Measurements from ENCODE around the gene CEP112.

GRCh38 chr17:65617496-65617895, 574.4 kb downstream of the CEP112 start:
- TF ChIP-seq, protein P1, sequence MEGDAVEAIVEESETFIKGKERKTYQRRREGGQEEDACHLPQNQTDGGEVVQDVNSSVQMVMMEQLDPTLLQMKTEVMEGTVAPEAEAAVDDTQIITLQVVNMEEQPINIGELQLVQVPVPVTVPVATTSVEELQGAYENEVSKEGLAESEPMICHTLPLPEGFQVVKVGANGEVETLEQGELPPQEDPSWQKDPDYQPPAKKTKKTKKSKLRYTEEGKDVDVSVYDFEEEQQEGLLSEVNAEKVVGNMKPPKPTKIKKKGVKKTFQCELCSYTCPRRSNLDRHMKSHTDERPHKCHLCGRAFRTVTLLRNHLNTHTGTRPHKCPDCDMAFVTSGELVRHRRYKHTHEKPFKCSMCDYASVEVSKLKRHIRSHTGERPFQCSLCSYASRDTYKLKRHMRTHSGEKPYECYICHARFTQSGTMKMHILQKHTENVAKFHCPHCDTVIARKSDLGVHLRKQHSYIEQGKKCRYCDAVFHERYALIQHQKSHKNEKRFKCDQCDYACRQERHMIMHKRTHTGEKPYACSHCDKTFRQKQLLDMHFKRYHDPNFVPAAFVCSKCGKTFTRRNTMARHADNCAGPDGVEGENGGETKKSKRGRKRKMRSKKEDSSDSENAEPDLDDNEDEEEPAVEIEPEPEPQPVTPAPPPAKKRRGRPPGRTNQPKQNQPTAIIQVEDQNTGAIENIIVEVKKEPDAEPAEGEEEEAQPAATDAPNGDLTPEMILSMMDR (IDR thresholded peaks at IDR 0.05), result no peak
- no peak for TF ChIP-seq POLR2A (IDR thresholded peaks at IDR 0.05)

Measured in vagina (tissue), 2 donors.